GM19455 (cell line): ENCODE measurements around the gene IL25.
"Not testable (repeated sequence)": the region's sequence is repeated elsewhere in the genome, so short reads cannot be mapped to it uniquely, and the experiment has no call there.

Source experiments
- ATAC-seq: cut with Tn5 transposase; IDR thresholded peaks from one replicate; pipeline ENCODE4 v1.9.1; 2021; ENCODE audit not compliant: unreplicated experiment

IL25 gene

DNA sequence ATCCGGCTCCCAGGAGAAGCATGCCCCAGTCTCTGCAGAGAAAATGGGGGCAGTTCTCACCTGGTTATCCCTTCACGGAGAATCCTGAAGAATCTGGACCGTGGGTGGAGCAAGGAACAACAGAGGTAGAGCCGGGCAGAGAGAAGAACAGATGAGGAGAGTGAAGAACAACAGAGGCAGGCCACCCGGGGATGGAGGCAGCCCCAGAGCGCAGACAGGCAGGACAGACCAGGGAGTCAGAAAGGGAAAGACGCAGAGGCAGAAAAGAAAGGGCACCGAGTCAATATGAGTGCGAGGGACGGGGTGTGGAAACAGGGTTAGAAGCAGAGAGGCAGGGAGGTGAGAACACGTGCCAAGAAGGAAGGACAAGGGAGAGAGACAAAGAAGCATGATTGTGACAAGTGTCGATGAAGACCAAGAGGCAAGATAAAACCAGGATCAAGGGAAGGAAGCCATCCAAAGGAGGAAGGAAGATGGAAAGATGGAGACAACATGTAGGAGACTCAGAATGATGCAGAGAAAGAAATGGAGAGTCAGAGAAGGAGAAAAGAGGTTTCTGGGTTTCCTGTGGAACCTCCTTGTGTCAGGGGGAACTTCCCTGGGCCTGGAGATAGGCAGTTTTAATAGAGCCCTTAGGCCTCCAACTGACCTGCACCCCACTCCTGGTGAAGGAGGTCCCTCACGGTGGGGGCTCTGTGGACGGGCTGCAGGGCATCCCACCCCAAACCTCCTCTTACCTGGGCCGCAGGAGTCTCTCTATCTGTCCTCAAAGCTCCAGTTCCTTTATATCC lies 35.1 kb downstream of the IL25 start, which contains the start of gene MYH6:
Gene MYH6, minus strand, starts transcription at position 758 of the 791 bp plus-strand sequence. CDS start 1,050 bp downstream, outside the sequence.
- no peak for ATAC-seq

DNA sequence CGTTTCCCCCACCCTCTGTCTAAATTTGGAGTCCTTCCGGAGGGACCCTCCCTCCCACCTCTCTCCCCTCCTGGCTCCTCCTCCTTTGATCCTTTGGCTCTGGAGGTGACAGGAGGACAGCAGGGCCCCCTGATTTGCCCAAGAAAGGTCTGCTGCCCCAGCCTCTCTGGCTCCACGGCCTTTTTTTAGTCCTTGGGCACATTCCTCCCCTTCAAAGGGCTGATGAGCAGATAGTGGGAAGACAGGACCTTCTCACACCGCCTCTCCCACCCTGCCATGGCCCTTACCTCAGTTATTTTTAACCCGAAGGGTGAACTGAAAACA lies 35.7 kb downstream of the IL25 start:
- no peak for ATAC-seq

DNA sequence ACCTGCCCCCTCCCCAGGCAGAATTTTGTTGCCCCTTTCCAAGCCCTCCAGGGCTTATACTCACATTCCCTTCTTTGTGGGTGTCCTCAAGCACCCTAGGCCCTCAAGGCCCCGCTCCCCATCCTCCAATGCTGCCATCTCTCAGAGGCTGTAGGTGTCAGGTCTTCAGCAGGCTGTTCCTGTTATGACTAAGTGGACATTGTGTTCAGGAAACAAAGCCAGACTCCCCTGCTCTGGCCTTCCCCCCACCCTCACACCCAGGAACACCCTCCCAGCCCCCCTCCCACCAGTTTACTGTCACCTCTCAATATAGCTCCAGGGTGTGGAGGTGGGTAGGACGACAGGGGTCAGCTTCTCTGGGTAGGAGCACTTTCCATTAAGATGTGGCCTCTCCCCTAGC lies 36.9 kb downstream of the IL25 start:
- ATAC-seq = no peak

DNA sequence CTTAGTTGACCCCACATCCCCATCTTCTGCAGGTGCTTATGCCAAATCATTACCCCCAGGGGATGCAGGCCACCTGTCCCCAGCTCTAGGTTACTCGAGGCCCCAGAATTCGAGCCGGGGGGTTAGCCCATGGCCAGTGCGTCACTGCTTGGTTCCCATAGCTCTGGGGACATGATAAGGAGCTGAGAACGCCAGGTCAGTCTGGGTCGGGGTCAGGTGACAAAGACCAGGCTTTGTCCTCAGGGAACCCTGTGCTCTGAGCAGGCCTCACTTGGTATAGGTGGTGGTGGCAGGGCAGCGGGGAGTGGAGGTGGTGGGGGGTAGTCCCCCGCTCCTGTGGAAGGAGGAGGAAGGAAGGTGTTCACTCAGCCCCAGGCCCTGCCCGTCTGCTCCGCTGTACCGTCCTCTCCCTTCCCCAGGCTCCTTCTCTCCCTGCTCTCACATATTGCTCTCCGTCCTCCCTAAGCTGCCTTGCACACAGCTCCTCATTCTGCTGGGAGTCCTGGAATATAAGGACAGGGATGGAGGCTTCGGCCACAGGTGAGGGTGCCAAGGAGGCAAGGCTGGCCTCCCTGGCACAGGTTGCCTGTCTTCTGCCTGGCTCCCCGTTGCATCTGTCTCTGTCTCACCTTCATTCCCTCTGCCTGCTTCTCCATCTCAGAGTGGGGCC lies 37.5 kb downstream of the IL25 start:
- ATAC-seq = no peak

DNA sequence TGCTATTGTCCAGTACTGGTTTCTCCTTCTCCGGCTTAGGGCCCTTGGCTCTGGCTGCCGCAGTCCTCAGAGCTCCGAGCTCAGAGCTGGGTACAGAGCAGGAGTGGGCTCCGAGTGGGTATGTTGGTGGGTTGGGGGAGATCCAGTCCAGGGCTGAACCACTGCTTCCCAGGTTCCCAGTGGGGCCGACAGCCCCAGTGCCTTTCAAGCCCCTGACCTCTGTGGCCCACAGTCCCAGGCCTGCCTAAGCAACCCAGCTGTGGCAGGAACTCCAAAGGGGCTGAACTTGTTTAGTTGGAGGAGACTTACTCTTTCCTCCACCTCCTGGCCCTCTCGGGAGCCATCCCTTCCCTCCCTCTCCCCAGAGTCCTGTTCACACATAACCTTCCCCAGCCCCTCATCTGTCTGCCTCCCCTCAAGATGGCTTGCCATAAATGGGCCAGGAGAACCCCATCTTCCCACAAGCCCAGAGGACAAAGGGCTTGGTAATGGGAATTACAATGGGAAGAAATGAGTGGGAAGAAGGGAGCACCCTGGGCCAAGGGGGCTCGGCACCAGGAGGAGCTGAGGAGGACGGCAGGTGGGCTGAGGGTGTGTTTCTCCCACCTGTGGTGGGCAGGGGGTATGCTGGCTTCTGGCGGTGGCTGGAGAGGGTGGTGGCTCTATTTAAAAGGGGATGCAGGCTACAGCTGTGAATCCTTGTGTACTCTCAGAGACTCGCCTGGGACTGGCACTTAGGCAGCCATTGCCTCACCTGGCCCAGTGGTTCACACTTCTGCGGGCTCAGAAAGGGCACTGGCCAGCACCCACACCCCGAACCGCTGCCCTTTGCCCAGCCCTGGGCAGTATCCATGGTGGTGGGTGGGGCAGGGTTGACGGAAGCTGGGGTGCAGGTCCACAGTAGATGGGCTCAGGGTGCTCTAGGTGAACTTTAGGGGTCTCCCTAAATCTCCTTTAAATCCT lies 39.2 kb downstream of the IL25 start:
- no peak for ATAC-seq

DNA sequence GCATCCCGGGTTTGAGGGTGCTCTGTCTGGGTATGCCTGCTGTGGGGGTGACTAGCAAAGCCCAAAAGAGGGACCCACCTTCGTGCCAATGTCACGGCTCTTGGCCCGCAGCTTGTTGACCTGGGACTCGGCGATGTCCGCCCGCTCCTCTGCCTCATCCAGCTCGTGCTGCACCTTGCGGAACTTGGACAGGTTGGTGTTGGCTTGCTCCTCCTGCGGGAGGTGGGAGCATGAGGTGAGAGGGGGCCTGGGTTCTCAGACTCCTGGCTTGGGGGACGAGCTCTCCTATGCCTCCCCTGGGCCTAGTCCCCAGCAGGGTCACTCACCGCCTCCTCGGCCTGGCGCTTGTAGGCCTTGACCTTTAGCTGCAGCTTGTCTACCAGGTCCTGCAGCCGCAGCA lies 41.1 kb downstream of the IL25 start:
- ATAC-seq = no peak

DNA sequence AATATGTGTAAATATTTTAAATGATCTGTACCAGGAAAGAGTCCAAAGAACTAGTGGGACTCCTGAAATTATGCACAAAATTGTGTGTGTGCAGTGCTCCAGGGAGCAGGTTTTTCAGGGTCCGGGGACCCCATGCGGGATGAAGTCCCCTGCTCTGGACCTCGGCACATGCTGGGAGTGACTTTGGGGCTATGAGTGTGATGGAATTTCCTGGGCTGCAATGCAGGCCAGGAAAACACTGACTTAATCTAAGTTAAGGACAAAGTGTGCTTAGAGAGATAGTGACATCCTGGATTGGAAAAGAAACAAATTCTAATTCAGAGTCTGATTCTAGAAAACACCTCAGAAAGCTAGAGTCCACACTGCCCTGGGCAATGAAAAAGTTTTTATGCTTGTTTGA lies 41.6 kb downstream of the IL25 start:
- ATAC-seq = no peak

DNA sequence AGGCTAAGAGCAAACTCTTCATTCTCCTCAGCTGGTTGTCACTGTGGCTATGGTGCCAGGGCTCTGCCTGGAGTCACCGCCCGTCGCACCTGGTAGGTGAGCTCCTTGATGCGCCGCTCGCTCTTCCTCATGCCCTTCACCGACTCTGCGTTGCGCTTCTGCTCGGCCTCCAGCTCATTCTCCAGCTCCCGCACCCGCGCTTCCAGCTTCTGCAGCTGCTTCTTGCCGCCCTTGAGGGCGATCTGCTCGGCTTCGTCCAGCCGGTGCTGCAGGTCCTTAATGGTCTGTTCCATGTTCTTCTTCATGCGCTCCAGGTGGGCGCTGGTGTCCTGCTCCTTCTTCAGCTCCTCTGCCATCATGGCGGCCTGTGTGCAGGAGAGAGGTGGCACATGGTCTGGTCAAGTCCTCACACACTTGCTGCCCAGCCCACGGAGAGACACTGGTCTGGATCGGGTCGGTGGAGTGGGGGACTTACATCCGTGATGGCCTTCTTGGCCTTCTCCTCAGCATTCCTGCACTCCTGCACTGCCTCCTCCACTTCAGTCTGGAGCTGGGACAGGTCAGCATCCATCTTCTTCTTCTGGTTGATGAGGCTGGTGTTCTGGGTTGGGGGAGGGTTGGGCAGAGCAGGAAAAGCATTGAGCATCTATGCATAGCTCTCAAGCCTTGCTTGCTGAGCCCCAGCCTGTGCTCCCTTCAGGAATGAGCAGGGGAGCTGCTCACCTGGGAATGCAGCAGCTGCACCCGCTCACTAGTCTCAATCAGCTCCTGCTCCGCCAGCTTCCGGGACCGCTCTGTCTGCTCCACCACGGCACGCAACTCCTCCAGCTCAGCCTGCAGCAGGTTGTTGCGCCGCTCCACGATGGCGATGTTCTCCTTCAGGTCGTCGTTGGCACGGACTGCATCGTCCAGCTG lies 42.6 kb downstream of the IL25 start:
- no peak for ATAC-seq

DNA sequence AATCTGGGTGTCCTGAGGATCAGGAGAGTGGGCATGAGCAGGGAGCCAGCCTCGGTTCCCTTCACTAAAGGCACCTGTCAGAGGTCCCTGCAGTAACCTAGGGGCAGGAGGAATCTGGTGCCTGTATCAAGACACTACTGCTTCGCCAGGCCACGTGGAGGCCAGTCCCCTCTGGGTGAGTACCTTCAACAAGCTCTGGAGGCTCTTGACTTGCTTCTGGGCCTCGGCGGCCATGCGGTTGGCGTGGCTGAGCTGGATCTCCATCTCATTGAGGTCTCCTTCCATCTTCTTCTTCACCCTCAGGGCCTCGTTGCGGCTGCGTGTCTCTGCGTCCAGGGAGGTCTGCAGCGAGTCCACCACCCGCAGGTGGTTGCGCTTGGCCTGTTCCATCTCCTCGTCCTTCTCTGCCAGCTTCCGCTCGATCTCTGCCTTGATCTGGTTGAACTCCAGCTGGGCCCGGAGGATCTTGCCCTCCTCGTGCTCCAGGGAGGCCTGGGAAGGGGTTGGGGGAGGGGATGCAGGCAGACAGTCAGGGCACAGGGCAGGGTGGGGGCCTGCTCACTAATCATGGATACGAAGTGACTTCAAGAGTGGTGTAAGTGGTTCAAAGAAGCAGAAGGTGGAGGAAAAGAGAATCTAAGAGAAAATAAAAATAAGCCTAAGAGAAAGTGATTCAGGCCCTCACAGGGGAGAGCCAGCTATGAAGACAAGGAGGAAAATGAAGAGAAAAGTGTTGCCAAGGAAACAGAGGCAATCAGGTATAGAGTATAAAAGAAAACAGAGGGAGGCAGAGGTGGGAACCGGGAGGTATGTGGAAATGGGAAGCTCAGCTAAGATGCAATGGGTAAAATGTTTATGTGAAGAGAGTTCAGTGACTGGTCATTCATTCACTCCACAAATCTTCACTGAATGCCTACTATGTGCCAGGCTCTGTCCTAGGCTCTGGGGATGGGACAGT lies 43.5 kb downstream of the IL25 start:
- ATAC-seq = no peak

DNA sequence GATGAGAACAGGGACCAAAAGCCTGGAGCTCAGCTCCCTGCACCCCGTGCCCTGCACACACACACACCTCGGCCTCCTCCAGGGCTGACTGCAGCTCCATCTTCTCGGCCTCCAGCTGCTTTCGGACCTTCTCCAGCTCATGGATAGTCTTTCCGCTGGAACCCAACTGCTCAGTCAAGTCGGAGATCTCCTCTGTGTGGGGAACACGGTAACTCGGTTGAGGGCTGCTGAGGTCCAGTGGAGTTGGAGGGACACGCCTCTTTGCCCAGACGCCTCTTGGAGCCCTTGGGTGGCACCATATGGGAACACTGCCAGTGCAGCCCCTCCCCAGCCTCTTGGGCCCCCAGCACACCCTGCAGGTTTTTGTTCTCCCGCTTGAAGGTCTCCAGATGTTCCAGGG lies 44.2 kb downstream of the IL25 start:
- ATAC-seq = no peak

DNA sequence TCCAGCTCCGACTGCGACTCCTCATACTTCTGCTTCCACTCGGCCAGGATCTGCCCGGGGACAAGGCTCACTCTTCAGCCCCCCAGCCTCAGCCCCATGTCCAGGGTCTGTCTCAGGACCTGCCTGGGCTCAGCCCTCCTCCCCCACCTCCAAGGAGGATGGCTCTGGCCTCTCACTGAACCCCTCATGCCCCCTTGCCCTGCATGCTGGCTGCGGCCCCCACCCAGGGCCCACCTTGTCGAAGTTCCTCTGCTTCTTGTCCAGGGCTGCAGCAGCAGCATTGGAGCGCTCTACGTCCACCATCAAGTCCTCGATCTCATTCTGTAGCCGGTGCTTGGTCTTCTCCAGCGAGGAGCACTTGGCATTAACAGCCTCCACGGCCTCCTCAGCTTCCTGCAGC lies 44.7 kb downstream of the IL25 start:
- not testable (repeated sequence) for ATAC-seq

DNA sequence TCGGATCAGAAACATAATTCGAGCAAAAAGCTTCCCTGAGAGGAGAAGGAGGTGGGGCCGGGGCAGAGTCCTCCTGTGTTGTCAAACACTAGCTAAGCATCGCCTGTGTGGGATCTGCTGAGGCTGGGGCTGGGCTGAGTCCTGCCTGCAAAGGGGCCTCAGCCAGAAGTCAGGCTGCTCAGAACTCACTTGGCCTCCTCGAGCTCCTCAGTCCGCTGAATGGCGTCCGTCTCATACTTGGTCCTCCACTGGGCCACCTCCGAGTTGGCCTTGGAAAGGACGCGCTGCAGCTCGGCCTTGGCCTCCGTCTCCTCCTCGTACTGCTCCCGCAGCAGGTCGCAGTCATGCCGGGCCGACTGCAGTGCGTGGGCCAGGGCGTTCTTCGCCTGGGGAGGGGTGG lies 45.4 kb downstream of the IL25 start:
- ATAC-seq = no peak

DNA sequence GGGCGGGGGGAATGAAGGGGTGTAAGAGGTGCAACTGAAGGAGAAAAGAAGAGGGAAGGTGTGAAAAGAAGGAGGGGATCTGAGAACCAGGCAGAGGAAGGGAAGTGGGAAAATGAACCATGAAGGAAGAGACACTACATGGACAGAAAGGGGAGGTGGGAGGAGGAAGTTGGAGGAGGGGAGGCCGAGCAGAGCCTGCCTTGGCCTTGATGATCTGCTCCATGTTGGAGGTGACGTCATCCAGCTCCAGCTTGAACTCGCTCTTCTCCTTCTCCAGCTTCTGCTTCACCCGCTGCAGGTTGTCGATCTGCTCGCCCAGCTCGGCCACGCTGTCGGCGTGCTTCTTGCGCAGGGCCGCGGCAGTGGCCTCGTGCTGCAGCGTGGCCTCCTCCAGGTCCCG lies 47.0 kb downstream of the IL25 start:
- ATAC-seq = not testable (repeated sequence)

DNA sequence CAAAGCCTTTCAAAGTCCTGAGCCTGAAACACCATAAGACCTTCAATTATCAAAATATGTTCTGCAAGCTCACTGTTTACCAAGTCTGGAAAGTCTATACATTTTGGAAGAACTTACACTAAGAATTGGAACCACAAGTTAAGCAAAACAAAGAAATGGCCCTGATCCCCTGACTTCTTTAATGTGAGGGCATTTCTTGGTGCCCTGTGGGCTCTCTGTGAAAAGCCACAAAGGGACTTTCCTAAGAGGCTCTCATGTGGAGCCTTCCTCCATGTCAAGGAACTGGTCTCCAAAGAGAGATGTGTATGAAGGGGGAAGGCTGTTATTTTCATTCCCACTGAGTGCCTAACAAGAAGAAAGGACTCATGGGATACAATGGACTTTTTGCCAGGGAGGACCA lies 49.0 kb downstream of the IL25 start:
- no peak for ATAC-seq

DNA sequence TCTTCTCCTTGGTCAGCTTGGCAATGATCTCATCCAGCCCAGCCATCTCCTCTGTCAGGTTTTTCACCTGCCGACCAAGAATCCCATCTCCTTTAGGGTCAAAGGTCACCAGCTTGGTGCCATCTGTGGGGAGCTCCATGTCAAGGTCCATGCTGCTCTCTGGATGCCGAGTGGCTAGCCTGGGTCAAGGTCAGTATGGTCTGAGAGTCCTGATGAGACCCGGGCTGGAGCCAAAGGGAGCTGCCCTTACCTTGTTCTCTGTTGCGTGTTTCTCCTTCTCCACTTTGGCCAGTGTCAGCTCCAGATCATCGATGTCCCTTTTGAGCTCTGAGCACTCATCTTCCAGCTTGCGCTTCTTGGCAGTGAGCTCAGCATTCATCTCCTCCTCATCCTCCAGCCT lies 51.0 kb downstream of the IL25 start:
- ATAC-seq = no peak

DNA sequence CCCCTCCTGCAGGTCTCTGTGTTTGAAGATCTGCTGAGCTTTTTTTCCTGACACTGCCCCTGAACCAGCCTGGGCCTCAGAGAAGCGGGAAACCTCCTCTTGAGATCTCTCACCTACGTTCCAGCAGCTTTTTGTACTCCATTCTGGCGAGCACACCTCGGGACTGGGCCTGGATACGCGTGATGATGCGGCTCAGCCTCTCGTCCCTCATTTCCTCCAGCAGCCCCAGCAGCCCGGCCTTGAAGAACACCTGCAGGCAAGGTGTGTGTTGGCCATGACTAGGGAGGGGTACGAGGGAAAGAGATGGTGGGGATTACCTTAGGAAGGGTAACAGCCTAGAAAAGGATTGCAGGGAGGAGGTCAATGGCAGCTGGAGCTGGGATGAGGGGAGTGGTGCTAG lies 52.6 kb downstream of the IL25 start:
- no peak for ATAC-seq

DNA sequence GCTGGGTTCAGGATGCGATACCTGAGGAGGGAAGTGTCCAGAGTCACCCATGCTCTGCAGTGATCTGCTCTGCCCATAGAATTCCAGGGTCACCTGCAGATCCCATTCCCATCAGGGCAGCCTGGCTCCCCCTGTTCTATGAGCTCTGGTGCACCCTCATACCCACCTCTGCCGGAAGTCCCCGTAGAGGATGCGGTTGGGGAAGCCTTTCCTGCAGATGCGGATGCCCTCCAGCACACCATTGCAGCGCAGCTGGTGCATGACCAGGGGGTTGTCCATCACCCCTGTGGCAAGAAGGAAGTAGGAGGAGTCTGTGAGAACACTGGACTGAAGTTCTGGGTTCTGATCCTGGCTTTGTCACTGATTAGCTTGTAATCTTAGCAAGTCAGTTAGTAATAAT lies 53.2 kb downstream of the IL25 start:
- not testable (repeated sequence) for ATAC-seq
